GM18907 (cell line): ENCODE data around the gene CASQ2.

Experiments used
- ATAC-seq: cut with Tn5 transposase; IDR thresholded peaks from one replicate; pipeline ENCODE4 v1.9.1; 2021; ENCODE audit warnings: mild to moderate bottlenecking, moderate library complexity; ENCODE audit not compliant: unreplicated experiment

CASQ2 gene

DNA sequence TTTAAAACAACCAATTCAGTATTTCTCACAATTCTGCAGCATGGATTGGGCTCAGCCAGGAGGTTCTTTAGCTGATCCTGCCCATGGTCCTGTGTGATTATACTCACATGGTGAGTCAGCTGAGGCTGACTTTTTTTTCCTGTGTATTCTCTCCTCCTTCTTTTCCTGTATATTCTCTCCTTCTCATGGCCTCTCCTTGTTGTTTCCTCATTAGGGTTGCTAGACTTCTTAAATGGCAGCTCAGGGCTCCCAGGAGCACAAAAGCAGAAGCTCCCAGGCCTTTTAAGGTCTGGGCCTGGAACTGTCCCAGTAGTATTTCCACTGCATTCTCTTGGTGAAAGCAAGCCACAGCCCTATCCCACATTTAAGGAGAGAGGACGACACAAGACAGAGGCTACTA, 99.9 kb downstream of the CASQ2 start:
- no peak for ATAC-seq

DNA sequence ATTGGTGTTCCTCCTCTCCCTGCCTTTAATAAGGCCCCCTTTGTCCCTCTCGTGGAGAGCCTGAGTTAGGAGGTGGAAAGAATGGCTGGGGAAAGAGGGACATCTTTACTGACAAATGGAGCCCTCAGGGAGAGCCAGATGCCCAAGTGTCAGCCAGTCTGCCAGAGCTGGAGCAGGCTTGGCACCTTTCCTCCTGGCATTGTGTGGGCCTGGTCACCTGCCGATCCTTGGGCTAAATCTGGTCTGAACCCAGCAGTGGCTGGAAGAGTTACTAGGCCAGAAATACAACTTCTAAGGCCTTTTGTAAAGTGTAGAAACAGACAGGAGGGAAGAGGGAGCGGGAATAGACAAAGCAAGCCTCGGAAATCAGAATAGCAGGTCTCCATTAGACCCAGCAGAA, 101.8 kb downstream of the CASQ2 start:
- no peak for ATAC-seq

DNA sequence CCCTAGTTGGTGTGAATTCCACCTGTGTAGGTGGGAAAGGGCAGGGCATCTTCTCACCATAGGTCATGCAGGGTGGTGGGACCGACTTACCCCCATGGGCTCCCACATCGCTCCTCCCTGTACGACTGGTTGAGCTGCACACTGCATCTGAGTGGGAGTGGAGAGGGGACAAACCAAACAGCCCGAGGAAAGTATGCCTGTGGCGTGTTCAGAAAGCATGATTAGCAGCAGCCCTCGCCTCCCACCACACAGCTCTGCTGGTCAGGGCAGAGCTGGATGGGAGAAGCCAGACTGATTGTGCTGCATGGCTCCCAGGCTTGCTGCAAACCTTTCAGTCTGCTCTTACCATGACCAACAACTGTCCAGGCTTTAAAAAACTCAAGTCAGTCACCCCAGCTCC, 102.3 kb downstream of the CASQ2 start:
- ATAC-seq = no peak

DNA sequence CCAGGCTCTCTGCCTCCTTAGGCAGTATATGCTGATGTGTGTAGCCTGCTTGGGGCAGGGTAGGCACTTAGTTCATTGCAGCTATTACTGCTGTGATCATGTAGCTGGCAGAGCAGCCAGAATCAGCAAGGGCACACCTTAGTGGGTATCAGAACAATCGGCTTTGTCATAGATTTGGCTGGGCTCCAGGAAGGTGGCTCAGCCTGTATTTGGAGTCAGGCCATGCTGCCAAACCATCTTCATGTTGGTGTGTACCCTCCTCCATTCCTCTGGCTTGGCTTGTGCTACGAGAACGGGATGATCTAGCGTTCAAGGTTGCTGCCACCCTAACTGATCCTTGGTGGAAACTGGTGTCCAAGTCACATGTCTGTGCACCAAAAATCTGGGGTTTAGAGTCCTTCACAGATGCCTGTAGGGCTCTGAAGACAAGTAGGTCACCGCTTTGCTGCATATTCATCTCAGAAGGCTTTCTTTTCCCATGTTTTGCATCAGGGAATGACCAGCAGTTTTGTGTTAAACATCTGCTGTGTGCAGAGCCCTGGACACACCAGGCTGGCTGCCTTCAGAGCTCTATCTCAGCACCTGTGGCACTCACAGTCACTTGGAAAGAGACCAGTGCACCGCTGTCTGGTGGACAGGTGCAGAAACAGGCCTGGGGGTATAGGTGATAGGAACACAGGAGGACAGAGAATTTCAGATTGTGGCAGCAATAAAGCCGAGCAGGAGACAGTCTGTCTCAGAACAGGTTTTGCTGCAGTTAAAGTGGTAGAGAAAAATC, 103.0 kb downstream of the CASQ2 start:
- no peak for ATAC-seq

DNA sequence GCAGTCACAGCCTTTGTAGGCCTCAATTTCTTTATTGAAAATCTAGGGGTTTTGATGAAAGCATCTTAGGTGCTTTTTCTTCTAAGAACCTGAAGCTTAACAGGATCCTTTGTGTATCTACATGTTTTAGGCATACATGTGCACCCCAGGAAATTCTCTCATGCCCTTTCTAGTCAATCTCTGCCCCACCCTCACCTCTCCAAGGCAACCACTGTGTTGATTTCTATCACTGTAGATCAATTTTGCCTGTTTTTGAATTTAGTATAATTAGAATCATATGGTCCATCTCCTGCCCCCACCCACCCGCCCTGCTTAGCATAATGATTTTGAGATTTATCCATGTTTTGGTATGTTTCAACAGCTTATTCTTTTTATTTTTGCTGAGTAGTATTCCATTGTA, 107.4 kb downstream of the CASQ2 start:
- ATAC-seq = no peak

DNA sequence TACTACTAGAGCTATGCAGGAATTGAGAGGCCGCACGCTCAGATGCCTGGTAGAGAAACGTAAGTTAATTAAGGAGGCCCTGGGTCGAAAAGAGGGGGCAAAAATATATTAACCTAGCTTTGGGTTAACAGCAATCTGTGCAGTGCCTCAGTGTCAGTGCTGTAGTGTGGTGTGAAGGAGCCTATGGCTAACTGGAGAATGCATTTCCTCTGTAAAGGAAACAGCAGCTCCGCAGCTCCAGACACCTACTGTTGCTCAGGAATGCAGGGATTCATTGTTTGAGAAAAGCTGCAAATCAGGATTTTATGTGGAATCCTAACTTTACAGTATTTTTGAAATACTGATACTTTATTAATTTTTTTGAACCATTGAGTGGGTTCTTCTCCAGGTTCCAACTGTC, 108.4 kb downstream of the CASQ2 start:
- ATAC-seq = no peak

DNA sequence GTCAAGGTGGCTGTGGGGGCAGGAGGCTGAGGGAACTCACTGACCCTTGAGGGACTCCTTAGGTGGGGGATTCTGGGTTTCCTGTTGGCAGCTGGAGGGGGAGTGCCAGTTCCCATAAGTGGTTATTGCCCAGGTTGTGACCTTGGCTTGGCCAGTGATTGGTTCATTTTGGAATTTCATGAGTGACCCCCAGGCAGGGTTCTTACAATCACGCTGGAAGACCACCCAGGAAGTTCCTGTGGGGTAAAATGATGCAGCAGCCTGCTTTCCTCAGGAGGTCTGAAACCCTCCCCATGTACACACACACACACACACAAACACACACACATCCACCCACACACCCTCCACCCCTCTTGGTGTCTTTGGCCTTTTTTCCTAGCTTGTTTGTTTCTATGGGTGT, 109.9 kb downstream of the CASQ2 start:
- no peak for ATAC-seq

DNA sequence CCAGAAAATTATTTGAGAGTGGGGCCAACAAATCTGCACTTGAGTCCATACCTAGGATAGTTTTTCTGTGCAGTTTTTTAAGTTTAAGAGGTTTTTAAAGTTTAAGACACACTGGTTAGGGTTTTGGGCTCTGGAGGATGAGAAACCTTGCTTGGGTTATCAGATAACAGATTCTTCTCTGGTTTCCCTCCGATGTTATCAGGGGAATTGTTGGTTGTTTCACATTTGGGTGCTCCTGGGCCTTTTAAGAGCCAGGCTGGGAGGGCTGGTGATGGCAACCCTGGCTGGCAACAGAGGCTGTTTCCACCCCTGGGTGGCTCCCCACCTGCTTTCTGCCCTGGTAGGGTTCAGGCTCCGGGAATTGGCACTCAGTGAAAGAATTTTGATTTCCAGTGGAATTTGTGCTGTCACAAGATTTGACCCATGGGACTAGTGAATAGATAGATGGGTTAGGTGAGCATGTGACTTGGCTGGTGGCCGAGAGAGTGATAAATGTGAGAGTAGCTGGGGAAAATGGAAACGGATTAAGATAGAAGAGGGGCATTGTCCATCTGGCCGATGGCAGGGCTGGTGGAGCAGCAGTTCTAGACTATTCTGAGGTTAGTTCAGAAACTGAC, 111.9 kb downstream of the CASQ2 start:
- no peak for ATAC-seq

DNA sequence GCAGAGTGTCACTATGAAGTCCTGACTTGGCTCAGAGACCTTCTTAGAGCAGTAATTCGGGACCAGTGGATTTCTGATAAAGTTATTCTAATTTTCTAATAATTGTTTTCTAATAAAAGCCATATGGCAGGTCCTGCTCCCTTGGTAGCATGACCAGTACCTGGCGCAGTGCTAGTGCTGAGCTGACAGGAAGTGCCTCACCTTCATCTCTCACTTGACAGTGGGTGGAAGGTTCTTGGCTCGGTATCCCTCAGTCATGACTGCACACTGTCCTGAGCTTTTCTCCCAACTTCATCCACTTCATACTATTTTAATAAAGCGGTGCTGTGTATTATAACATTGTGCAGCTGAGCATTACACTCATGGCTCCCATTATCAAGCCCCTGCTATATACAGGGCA, 112.6 kb downstream of the CASQ2 start:
- no peak for ATAC-seq

DNA sequence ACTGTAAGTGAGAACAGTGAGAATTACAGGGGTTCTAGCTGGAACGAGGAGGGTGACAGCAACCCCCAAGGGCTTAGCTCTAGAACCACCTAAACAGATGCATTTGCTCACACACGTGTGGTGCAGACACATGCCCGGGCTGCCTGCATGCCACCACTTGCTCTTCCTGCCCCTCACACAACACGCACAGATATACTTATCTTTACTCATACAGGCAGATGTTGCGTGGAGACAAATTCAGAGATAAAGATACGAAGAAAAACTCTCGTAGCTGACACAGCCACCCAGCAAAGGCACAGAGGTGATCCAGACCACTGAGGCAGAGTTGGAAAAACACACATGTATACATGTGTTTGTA, 113.2 kb downstream of the CASQ2 start:
- ATAC-seq = no peak

DNA sequence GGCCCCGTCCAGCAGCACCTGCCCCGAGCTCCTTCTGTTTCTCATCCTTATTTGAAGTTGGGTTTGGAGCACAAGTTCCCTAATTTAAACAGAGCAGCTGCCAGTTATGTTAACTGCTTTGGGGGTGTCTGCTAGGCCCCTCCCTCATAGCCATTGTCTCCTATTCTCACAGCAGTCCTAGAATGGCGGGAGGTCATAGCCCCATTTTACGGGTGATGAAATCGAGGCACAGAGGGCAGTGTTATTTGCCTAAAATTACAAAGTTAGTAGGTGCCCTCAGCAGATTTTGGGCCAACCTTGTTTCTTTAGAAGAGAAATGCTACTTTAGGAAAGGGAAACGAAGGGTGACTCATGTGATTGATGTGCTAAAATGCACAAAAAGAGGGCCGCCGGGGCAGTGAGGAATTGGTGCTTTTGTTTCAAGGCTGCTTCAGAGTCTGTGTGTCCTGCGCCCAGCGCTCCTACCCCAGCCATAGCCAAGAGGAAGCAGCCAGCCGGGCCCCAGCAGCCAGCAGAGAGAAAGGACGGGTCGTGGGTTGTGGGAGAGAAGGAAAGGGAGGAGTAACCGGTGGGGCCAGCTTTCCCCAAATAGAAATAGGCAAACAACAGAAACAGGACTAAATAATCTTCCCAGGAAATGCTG, 113.7 kb downstream of the CASQ2 start:
- no peak for ATAC-seq

DNA sequence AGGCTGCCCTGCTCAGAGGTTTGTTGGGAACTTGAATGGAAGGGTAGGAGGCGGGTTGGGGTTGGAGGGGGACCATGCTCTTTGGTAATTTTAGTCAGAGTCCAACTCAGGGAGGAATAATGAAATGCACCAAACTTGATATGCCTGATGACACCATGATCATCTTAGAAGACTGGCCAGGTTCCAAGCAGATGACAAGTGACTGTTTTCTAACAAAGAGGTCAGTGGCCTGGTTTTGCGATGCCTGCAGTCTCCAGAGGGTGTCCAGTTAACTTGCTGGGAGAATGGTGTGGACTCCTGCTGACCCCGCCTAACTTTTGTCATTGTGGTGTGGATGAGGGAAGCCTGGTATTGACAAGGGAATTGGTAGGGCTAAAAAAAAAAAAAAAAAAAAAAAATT, 114.4 kb downstream of the CASQ2 start:
- ATAC-seq = no peak

DNA sequence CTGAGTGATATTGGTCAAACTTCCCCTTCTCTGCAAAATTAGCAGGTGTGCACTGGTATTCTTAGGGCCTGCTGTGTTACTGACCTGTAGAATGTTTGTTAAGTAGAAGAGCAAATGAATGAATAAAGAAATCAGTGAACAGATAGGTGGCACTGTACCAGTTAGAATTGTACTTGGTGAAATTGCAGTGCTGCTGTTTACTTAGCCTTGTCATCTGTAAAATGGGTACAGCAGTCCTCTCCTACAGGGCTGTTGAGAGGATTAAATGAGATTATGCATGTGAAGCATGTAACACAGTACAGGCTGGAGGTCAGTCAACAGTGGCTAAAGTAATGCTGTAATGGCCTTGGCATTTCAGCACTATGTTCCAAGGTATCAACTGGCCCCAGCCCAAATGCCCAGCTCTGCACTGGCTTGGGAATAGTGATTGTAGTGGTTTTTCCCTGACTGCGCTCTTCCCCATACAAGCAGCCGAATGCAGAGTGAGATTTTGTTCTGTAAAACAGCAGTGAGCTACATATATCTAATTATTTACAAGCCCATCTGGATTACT, 116.2 kb downstream of the CASQ2 start:
- no peak for ATAC-seq

DNA sequence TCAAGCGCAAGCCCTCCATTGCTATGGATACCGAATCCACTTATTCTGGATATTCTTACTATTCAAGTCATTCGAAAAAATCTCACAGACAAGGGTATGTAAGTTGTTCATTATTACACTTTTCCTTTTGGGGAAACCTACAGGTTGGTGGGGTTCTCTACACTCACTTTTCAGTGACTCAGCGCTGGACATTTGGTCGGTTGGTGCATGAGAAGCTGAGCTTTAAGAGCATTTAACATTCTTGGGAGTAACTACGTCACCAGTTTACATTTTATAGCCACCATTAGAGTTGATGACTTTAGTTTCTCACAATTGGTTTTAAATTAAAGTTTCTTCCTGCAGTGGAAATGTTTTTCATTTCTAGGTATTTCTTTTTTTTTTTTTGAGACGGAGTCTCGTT, 117.1 kb downstream of the CASQ2 start:
- ATAC-seq = no peak

DNA sequence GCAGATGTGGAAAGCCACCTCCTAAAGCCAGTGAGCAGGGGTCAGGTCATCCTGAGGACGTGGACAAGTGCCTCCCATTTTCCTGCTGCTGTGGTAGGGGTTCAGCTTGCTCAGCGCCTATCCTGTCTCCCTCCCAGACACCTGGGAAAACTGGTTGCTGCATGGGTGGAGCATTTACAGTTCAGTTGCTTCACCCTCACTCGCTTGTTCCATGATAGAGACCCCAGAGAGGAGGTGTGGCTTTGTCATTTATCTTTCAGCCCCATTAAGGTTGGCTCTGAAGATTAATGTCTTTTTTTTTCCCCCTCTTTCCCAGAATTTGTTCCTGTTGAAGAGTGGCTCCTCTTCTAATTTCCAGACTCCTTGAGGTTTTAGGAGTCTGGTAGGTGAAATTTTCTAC, 117.6 kb downstream of the CASQ2 start:
- ATAC-seq = no peak
